ENCODE data around the gene CENPT. TPM values are rescaled to one million over a fixed set of nuclear protein-coding genes. Genes with fewer than 3 reads are reported as not detected.
"Not testable (repeated sequence)": the region's sequence is repeated elsewhere in the genome, so short reads cannot be mapped to it uniquely, and the experiment has no call there.

Gene CENPT
- total RNA-seq, 2 donors from 2014 or later = 38.7 to 40.3 TPM

DNA sequence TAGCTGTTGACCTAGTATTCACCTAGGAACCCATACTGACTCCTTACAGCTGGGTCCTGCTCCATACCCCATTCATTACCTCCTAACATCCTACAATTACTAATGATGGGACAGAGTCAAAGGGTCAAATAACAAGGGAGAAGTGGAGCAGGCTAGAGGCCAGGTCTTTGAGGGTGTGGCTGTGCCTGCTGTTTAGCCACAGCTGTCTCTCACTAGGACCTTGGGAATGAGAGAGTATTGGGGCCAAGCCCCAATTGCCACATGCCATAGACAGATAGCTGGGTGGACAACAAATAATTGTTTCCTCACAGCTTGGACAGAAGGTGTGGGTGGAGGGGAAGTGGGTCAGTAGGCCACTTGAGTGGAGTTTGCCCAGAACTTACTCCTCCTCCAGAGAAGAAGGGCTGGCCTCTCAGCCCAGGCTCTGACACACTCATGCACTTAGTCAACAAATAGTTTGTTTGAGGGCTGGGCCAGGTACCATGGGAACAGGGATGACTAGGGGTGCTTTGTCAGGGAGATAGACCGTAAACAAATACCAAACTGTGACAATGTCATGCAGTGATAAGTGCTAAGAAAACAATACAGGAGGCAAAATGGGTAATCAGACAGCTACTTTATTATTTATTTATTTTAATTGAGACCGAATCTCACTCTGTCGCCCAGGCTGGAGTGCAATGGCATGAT is 10.2 kb upstream of the CENPT start:
- DNase-seq (ENCODE audit: low spot score) = peak; percentile 95
- intact Hi-C loops (cut with DNase I) = no loop called here

DNA sequence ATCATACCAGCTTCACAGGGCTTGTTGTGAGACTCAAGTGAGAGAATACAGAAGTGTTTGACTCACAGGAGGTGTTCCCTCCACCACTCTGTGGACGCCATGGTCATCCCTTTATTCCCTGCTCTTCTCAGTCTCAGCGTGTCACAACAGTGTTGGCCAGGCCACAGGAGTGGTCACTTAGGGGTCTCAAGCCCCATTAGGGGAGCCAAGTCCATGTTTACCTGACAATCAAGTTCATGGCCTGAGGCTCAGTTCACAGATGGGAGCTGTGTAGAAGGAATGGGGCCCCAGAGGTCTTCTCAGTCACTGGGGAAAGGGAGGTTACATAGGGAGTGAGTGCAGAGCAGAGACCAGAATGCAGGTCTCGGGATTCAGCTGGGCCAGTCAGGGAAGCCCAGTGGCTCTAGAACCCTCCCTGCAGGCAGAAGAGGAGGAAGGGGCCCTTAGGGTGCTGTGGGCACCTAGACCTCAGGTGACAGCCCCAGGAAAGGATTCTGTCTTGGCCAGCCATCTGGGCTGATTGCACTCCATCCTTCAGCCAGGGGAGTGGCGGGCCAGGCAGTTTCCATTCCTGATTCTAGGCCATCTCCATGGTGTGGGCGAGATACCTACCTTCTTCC is 9.5 kb upstream of the CENPT start:
- DNase-seq (ENCODE audit: low spot score) = no peak
- intact Hi-C loops (cut with DNase I) = no loop called here

DNA sequence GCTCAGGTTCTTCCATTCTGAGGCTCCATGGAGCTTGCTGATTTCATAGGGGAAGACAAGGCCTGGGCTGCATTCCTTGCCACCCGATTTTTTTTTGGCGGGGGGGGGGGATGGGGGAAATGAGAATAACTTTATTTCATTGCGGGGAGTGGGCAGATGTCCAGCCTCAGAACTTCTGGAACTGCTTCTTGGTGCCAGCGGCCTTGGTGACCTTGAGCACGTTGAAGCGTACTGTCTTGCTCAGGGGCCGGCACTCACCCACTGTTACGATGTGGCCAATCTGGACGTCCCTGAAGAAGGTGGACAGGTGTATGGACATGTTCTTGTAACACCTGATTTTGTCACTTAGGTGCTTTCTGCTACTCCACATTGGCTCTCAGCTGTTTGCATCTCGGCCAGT is 8.3 kb upstream of the CENPT start:
- intact Hi-C loops (cut with DNase I) = no loop called here
- no peak for DNase-seq (ENCODE audit: low spot score)

DNA sequence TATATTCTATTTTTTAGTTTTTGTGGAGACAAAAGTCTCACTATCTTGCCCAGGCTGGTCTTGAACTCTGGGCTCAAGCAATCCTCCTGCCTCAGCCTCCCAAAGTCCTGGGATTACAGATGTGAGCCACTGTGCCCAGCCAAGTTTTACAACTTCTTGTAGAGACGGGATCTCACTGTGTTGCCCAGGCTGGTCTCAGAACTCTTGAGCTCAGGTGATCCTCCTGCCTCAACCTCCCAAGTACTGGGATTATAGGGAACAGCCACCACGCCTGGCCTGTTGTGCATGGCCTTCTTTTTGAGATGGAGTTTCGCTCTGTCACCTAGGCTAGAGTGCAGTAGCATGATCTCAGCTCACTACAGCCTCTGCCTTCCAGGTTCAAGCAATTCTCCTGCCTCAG is 6.2 kb upstream of the CENPT start:
- intact Hi-C loops (cut with DNase I) = no loop called here
- no peak for DNase-seq (ENCODE audit: low spot score)

- intact Hi-C loops (cut with DNase I) = no loop called here
Observed at GRCh38 chr16:67848118-67848517, 625 bp upstream of the CENPT start.

DNA sequence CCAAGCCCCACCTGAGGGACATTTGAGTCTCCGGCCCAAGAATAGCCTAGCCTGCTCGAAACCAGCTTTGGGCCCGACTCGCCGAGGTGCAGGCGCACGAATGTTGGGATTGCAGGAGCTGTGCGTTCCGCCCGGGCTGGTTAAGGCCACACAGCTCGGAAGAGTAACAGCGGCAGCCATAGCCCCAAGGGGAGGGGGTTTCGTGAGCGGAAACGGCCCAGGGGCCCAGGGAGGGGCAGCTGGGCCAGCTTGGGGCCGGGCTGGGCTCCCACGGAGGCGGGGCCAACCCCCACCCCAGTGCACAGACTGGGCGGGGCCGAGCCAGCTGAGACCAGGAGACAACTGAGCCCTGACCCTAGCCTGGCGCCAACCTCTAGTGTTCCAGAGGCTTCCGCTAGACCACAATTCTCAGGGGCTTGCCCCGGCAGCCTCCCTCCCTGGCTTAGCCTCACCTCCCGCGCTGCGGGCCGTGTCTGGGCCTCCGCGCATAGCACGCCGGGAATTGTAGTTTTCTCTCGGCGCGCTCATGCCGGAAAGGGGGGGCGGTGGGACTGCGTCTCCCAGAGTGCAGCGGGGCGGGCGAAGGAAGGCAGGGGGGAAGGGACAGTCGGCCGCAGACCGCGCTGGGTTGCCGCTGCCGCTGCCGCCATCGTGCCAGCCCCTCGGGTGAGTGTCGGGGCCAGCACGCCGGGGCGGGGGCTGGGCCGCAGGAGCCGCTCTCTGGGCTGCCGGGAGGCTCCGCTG is 1.0 kb downstream of the CENPT start, which contains the start of gene NUTF2:
Gene NUTF2 (plus strand): TSS at position 614 of the 744 bp plus-strand sequence. CDS start 18,198 bp downstream, outside the sequence.
- peak; percentile 99 for DNase-seq (ENCODE audit: low spot score)
- intact Hi-C loops (cut with DNase I) = no loop called here

More at GRCh38 chr16:67848118-67848517, 625 bp upstream of the CENPT start:
- no peak for DNase-seq (ENCODE audit: low spot score)

DNA sequence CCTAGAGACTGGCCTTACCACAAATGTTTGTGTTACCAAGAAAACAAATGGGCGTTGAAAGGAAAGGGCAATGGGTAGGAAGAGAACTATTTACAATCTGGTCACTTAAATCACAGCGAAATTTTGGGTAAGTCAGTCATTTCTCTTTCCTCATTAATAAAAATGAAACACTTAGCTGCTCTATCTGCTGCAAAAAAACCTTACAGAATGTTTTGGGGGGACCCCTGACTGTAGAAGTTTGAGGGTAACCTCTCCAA is 1.5 kb downstream of the CENPT start:
- DNase-seq (ENCODE audit: low spot score) = no peak
- intact Hi-C loops (cut with DNase I) = no loop called here

- intact Hi-C loops (cut with DNase I) = no loop called here
- no peak for DNase-seq (ENCODE audit: low spot score)
Observed at GRCh38 chr16:67845291-67846062, 2.0 kb downstream of the CENPT start.

DNA sequence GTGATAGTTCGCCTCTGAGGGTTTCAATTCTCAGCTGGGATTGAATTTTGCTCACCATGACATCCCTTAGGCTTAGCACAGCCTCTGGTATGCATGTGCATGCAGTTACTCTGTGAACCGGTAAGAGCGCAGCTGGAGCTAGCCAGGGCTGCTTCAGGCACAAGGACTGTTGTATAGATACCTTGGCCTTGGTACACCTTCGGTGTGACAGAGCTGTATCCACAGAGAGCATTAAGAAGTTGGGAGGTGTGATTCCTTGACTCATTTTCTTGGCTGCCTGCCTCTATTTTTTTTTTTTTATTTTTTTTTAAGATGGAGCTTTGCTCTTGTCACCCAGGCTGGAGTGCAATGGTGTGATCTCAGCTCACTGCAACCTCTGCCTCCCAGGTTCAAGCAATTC is 3.0 kb downstream of the CENPT start:
- intact Hi-C loops (cut with DNase I) = no loop called here
- no peak for DNase-seq (ENCODE audit: low spot score)

- no peak for DNase-seq (ENCODE audit: low spot score)
- intact Hi-C loops (cut with DNase I) = no loop called here
Observed at GRCh38 chr16:67843343-67843765, 4.1 kb downstream of the CENPT start.

GRCh38 chr16:67842509-67843342 is 4.8 kb downstream of the CENPT start:
- peak; percentile 90 for DNase-seq (ENCODE audit: low spot score)

DNA sequence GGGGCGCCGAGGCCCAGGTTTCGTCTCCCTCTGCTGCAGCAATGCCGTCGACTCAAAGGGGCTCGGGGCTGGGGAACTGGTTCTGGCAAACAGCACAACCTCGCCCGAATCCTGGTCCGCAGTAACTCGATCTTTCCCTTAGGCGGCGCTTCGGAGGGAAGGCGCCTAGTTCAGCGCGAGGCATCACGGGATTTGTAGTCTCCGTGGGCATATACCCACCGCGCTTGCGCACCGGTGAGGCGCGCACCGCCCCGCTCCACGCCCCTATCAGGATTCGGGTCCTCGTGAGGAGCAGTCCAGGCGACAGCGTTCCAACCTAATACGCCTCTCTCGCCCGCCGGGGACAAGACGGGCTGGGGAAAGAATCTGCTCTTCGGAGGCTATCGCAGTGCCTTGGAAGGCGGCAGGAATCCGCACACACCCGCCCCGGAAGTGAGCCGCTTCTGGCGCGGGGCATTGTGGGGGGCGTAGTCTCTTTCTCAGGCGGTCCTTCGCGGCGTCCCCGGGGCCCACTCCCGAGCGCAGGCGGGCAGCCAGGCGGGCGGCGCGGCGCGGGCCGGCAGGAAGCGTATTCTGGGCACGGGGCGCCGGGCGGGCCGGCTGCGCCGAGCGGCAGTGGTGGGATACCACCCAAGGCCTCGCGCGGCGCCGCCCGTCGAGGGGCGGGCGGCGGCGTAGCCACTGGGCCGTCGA is 5.5 kb downstream of the CENPT start, which contains the start of gene THAP11:
Gene THAP11 (plus strand): TSS at position 505 of the 693 bp plus-strand sequence. CDS start 235 bp downstream, outside the sequence.
- intact Hi-C loops (cut with DNase I) = no loop called here
- DNase-seq (ENCODE audit: low spot score) = peak; percentile 98

More at GRCh38 chr16:67842509-67843342, 4.8 kb downstream of the CENPT start:
- intact Hi-C loops (cut with DNase I) = no loop called here

- no peak for DNase-seq (ENCODE audit: low spot score)
- intact Hi-C loops (cut with DNase I) = no loop called here
Observed at GRCh38 chr16:67841198-67841815, 6.2 kb downstream of the CENPT start.

DNA sequence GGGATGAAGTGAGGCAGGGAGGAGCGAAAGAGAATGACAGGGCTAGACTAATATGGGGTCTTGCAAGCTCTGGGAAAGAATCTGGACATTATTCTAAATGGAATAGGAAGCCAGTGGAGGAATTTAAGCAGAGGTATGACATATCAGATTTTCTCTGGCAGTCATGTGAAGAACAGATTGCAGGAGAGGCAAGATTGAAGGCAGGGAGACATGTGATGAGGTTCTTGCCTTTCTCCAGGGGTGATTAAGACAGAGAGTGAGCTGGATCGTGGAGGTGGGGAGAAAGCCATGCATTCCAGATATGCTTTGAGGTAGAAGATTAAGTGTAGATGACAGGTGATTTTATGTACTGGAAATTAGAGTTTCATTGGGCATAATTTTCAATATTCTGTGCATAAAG is 9.7 kb downstream of the CENPT start:
- no peak for DNase-seq (ENCODE audit: low spot score)
- intact Hi-C loops (cut with DNase I) = no loop called here

DNA sequence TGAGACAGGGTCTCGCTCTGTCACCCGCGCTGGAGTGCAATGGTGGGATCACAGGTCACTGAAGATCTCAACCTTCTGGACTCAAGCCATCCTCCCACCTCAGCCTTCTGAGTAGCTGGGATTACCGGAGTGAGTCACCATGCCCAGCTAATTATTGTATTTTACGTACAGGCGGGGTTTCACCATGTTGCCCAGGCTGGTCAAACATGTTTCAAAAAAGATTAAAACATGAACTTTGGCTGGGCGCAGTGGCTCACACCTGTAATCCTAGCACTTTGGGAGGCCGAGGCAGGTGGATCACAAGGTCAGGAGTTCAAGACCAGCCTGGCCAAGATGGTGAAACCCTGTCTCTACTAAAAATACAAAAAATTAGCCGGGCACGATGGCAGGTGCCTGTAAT is 10.3 kb downstream of the CENPT start:
- DNase-seq (ENCODE audit: low spot score); intact Hi-C loops (cut with DNase I): not testable (repeated sequence)

GRCh38 chr16:67834242-67834614 is 13.3 kb downstream of the CENPT start:
- intact Hi-C loops (cut with DNase I) = loop anchor here in 1 of 2 donors (5.0 kb wide), 1 partner anchor 93 kb away; no protein-coding TSS in a partner anchor
- no peak for DNase-seq (ENCODE audit: low spot score)

DNA sequence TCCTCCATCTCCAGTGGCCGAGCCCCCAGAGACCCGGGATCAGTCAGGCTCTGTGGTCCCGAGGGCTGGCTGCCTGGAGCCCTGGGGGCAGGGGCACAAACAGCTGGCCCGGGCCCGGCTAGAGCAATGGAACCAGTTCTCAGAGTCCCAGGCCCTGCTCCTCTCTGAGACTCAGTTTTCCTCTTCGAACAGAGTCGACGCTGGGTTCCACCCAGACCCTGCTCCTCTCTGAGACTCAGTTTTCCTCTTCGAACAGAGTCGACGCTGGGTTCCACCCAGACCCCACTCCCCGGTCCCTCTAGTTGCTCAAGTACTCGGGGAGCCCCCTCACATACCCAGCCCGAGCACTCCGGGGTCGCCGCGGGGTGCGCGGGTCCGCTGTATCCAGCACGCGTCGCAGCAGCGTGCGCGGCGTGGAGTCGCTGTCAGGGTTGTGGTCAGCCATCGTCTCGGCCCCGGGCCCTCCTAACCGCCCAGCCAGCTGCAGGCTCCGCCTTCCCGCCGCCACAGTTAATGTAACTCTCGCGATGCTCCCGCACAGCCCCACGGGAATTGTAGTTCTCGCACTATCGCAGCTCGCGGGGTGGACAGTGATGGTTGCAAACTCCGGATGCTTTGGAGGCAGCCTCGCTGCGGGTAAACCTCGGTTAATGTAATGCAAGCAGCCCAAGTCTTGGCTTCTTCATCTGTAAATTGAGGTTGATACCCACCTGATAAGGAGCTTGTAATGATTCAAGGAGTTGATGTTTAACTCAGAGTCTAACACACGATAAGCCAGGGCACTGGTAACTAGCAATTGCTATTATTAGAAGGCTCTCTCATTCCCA is 13.9 kb downstream of the CENPT start:
- intact Hi-C loops (cut with DNase I) = loop anchor here in 1 of 2 donors (5.0 kb wide), 1 partner anchor 94 kb away; no protein-coding TSS in a partner anchor
- peak; percentile 98 for DNase-seq (ENCODE audit: low spot score)

Data from posterior vena cava (tissue), 2 donors.